Endothelial cell of umbilical vein (primary cell): ENCODE results near the gene OTOP2. TPM values are rescaled to one million over a fixed set of nuclear protein-coding genes. Genes with fewer than 3 reads are reported as not detected.

ENCODE experiments used
- BruUV-seq: library from RNA; stranded (reverse); fragments of 400-500 nt; replicated peaks from 2 replicates; lab custom pipeline; 2021; lab: Mats Ljungman, UMichigan
- CTCF ChIA-PET: fragments of 300-600, 350-600 bp; sonication (Branson Sonifier 250); formaldehyde crosslinking; loops from one replicate; lab custom pipeline; 2021; ENCODE audit warnings: antibody characterized with exemption, inconsistent platforms; lab: Charles Lee
- POLR2A ChIA-PET: fragments of 300-600, 350-600 bp; sonication (Branson Sonifier 250); formaldehyde crosslinking; loops from one replicate; lab custom pipeline; 2021; ENCODE audit warnings: antibody characterized with exemption, inconsistent platforms; lab: Charles Lee
- DNase-seq: peaks from one replicate; pipeline ENCODE4 v3.0.0-alpha.2; 2011; ENCODE audit warnings: low read depth, low spot score
- FAIRE-seq: peaks from 2 replicates; lab custom pipeline; 2011; peaks lifted over from hg19 to GRCh38; lab: Jason Lieb, UNC
- H2AFZ ChIP-seq: 2 replicates; pipeline ENCODE4 v1.6.0; 2012; ENCODE audit warnings: low read depth, low read length, control low read depth, inconsistent platforms
- H3K27ac ChIP-seq: 2 replicates; pipeline ENCODE4 v1.5.1; 2011; ENCODE audit warnings: low read depth, mild to moderate bottlenecking, control low read depth, low read length, moderate library complexity; ENCODE audit not compliant: insufficient read depth
- H3K27me3 ChIP-seq, 2 experiments: 2 replicates each; pipeline versions ENCODE4 v1.6.0 to v1.6.1; 2011; ENCODE audit warnings: low read length in 2 of 2, mixed read lengths in 1 of 2; ENCODE audit not compliant: control insufficient read depth in 2 of 2, insufficient read depth in 2 of 2
- H3K36me3 ChIP-seq, 2 experiments: 2 replicates in 1 of 2; 3 replicates in 1 of 2; pipeline ENCODE4 v1.5.1; 2011; ENCODE audit warnings: low read length in 2 of 2, mild to moderate bottlenecking in 1 of 2, moderate library complexity in 1 of 2; ENCODE audit not compliant: control insufficient read depth in 2 of 2, insufficient read depth in 2 of 2; ENCODE audit errors: extremely low read depth in 1 of 2
- H3K4me1 ChIP-seq: 3 replicates; pipeline ENCODE4 v1.5.1; 2011; ENCODE audit warnings: mild to moderate bottlenecking, low read length; ENCODE audit not compliant: control insufficient read depth, insufficient read depth; ENCODE audit errors: extremely low read depth
- H3K4me2 ChIP-seq: 2 replicates; pipeline ENCODE4 v1.6.1; 2011; ENCODE audit warnings: low read length, control low read depth, mixed read lengths; ENCODE audit not compliant: insufficient read depth
- H3K4me3 ChIP-seq, 3 experiments: fragments of 200-600 bp in 1 of 3; sonication (generic), shearing (Covaris generic) in 1 of 3; replicated peaks in 1 of 3; 2 replicates each; pipeline ENCODE4 v1.5.1; 2011 to 2016; ENCODE audit warnings: control low read depth in 3 of 3, low read length in 3 of 3, mild to moderate bottlenecking in 2 of 3, inconsistent platforms in 1 of 3, low read depth in 1 of 3, moderate library complexity in 1 of 3; ENCODE audit not compliant: insufficient read depth in 1 of 3
- H3K79me2 ChIP-seq: 2 replicates; pipeline ENCODE4 v1.6.0; 2012; ENCODE audit warnings: low read length, inconsistent platforms; ENCODE audit not compliant: control insufficient read depth, insufficient read depth
- H3K9ac ChIP-seq: replicated peaks from 2 replicates; pipeline ENCODE3; 2011; ENCODE audit warnings: low read length, control low read depth; ENCODE audit not compliant: insufficient read depth; ENCODE audit errors: extremely low read depth
- H3K9me1 ChIP-seq: replicated peaks from 3 replicates; pipeline ENCODE4 v1.6.0; 2011; ENCODE audit warnings: mild to moderate bottlenecking, low read length; ENCODE audit not compliant: control insufficient read depth, insufficient read depth; ENCODE audit errors: extremely low read depth
- H3K9me3 ChIP-seq: replicated peaks from 2 replicates; pipeline ENCODE4 v1.5.1; 2012; ENCODE audit warnings: low read length, inconsistent platforms; ENCODE audit not compliant: control insufficient read depth, insufficient read depth
- H4K20me1 ChIP-seq: replicated peaks from 2 replicates; pipeline ENCODE3; 2011; ENCODE audit warnings: mild to moderate bottlenecking, low read length; ENCODE audit not compliant: control insufficient read depth, insufficient read depth; ENCODE audit errors: extremely low read depth
- CTCF ChIP-seq, 2 donors: IDR thresholded peaks; 1 replicate in 1 of 2; 2 replicates in 1 of 2; pipeline ENCODE4 v1.5.1; 2011; ENCODE audit warnings: low read length in 2 of 2, mild to moderate bottlenecking in 2 of 2, moderate library complexity in 2 of 2, control low read depth in 1 of 2, inconsistent platforms in 1 of 2, low read depth in 1 of 2; ENCODE audit not compliant: insufficient read depth in 1 of 2; ENCODE audit errors: extremely low read depth in 1 of 2
- EZH2 ChIP-seq: IDR thresholded peaks from 2 replicates; pipeline ENCODE4 v1.6.1; 2012; ENCODE audit warnings: borderline replicate concordance, low read depth, mild to moderate bottlenecking, moderate library complexity, low read length, inconsistent platforms; ENCODE audit not compliant: severe bottlenecking
- FOS ChIP-seq: IDR thresholded peaks from 2 replicates; pipeline ENCODE4 v1.6.1; 2011; ENCODE audit warnings: mild to moderate bottlenecking, low read length, moderate library complexity, borderline replicate concordance; ENCODE audit not compliant: insufficient read depth
- GATA2 ChIP-seq: IDR thresholded peaks from 2 replicates; pipeline ENCODE4 v1.7.0; 2011; ENCODE audit warnings: low read depth, mild to moderate bottlenecking, moderate library complexity, mixed read lengths, low read length; ENCODE audit not compliant: insufficient read length, insufficient read depth
- JUN ChIP-seq: IDR thresholded peaks from 2 replicates; pipeline ENCODE4 v1.6.1; 2011; ENCODE audit warnings: borderline replicate concordance, low read depth; ENCODE audit not compliant: insufficient read length, insufficient read depth
- MAX ChIP-seq: IDR thresholded peaks from 2 replicates; pipeline ENCODE4 v1.6.1; 2011; ENCODE audit not compliant: insufficient read depth, insufficient read length
- MYC ChIP-seq: IDR thresholded peaks from one replicate; pipeline ENCODE4 v1.6.1; 2011; ENCODE audit warnings: mild to moderate bottlenecking, low read depth, low read length
- POLR2A ChIP-seq: IDR thresholded peaks from 2 replicates; pipeline ENCODE4 v1.6.1; 2012; ENCODE audit warnings: low read depth, mild to moderate bottlenecking, control low read depth, low read length
- POLR2AphosphoS5 ChIP-seq: IDR thresholded peaks from 2 replicates; pipeline ENCODE4 v1.6.1; 2012; ENCODE audit warnings: low read depth, mild to moderate bottlenecking, control low read depth, low read length, moderate library complexity; ENCODE audit not compliant: insufficient read depth
- dilution Hi-C: fragments of 300-500 bp; cut with MboI; formaldehyde crosslinking; loops from one replicate; pipeline ENCODE4 v1.15.0; 2019; ENCODE audit warnings: low sequenced_read_pairs; ENCODE audit not compliant: extremely low pct_ligation_motif_present
- intact Hi-C: fragments of 100-400 bp; cut with micrococcal nuclease; formaldehyde crosslinking; loops from one replicate; pipeline ENCODE4 v1.10.0; 2022
- polyA plus RNA-seq, 4 experiments: library from polyadenylated mRNA; depleted of rRNA in 3 of 4; stranded (reverse) in 3 of 4; unstranded in 1 of 4; fragments of >200 nt; gene quantifications; 2 replicates each; pipeline versions ENCODE4 v1.2.1 to v1.2.3, GENCODE V29; 2011 to 2012; ENCODE audit warnings: missing spikeins in 1 of 4
- total RNA-seq: library from RNA; stranded (reverse); gene quantifications from 2 replicates; pipeline ENCODE4 v1.2.3, GENCODE V29; 2021

Gene OTOP2
- total and polyA plus RNA-seq, 2 donors (not counting 3 experiments of a cell fraction or from before 2014, with no cell fraction given) = not detected

- H3K9ac ChIP-seq = no peak overlapping the region
- no peaks in the 10 kb centered on the region for H3K36me3 ChIP-seq
- H3K9me3 ChIP-seq = no peaks in the 10 kb centered on the region
- TF ChIP-seq POLR2A (no peak), JUN (no peak), FOS (no peak), POLR2AphosphoS5 (no peak), GATA2 (no peak), MYC (no peak), MAX (no peak), EZH2 (no peak), CTCF (IDR thresholded peaks at IDR 0.05; ENCODE audit: extremely low read depth in 1 of 2, insufficient read depth in 1 of 2, low read depth in 1 of 2, low read length in 2 of 2) (no peak)
- H3K4me1 ChIP-seq = peaks cover 17% of the 10 kb centered on the region
- H2AFZ ChIP-seq = peak overlapping the region; percentile 77
- intact Hi-C loops (no loop called here), dilution Hi-C loops (no loop called here)
- DNase-seq (no peak), FAIRE-seq (no peak)
- H3K27ac ChIP-seq = no peak overlapping the region
- H3K4me3 ChIP-seq = peak overlapping the region in 2 of 3 experiments; percentile 38 to 89
- ChIA-PET POLR2A (interaction anchor here (1.3 to 2.0 kb wide), 3 partner anchors 10 to 98 kb away, joined by 4 to 8 read pairs (median 8); partner anchors contain the start of genes CDR2L and FDXR), CTCF (interaction anchor here (1.1 to 6.9 kb wide), 9 partner anchors 9 to 230 kb away, joined by 3 to 63 read pairs (median 6); partner anchors contain the start of gene MRPL58)
- no TSS peak for BruUV-seq
- H3K79me2 ChIP-seq = no peaks in the 10 kb centered on the region
- peak overlapping the region; percentile 6 for H3K4me2 ChIP-seq
- peaks cover 5% of the 10 kb centered on the region in 2 experiments for H3K27me3 ChIP-seq
- H4K20me1 ChIP-seq = no peaks in the 10 kb centered on the region
- H3K9me1 ChIP-seq = no peaks in the 10 kb centered on the region
These were observed 47.2 kb downstream of the OTOP2 start for GRCh38 chr17:74971069-74971841.
